HG03066 (cell line): ENCODE data around the gene ABR.
"Not testable (repeated sequence)": the region's sequence is repeated elsewhere in the genome, so short reads cannot be mapped to it uniquely, and the experiment has no call there.

Source experiments
- ATAC-seq: cut with Tn5 transposase; IDR thresholded peaks from one replicate; pipeline ENCODE4 v1.9.1; 2021; ENCODE audit warnings: low read depth; ENCODE audit not compliant: unreplicated experiment

Gene ABR

DNA sequence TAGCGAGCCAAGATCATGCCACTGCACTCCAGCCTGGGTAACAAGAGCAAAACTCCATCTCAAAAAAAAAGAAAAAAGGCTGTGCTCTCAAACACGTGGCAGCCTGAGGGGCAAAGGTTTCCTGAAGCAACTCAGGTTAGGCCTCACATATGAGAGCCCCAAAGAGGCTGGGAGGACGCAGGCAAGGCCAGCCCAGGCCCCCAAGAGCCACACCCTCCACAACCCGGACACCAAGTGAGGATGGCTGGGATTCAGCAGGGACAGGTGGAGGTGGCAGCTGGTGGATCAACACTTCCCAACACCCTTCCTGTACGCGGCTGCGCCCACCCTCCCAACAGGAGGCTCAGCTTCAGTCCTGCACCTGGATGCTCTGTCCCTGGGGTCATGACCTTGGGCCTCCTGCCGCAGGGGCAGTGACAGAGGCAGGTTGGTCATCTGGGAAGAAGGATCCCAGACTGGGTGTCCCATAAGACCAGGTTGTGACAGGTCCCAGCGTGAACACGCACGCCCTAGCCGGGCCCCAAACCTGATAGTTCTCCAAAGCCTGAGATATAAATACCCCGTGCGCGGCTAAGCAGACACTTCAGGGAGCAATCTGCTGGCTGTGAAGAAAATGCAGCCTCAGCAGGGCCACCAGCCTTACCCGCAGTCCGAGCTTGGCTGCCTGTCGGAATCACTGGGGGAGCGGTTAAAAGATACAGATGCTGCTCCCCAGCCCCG lies 104.7 kb downstream of the ABR start:
- ATAC-seq: no peak

DNA sequence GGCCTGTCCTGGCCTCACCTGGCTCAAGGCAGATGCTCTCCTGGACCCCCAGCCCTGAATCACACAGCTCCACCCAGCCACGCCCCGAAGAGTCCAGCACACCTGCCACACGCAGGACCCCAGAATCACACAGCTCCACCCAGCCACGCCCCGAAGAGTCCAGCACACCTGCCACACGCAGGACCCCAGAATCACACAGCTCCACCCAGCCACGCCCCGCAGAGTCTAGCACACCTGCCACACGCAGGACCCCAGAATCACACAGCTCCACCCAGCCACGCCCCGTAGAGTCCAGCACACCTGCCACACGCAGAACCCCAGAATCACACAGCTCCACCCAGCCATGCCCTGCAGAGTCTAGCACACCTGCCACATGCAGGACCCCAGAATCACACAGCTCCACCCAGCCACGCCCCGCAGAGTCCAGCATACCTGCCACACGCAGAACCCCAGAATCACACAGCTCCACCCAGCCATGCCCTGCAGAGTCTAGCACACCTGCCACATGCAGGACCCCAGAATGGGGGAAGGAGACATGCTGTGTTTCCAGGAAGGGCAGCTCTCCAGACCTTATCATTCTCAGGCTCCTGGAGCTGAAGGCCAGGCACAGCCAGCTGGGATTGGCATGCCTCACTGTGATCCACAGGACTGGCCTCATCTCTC lies 105.7 kb downstream of the ABR start:
- not testable (repeated sequence) for ATAC-seq

DNA sequence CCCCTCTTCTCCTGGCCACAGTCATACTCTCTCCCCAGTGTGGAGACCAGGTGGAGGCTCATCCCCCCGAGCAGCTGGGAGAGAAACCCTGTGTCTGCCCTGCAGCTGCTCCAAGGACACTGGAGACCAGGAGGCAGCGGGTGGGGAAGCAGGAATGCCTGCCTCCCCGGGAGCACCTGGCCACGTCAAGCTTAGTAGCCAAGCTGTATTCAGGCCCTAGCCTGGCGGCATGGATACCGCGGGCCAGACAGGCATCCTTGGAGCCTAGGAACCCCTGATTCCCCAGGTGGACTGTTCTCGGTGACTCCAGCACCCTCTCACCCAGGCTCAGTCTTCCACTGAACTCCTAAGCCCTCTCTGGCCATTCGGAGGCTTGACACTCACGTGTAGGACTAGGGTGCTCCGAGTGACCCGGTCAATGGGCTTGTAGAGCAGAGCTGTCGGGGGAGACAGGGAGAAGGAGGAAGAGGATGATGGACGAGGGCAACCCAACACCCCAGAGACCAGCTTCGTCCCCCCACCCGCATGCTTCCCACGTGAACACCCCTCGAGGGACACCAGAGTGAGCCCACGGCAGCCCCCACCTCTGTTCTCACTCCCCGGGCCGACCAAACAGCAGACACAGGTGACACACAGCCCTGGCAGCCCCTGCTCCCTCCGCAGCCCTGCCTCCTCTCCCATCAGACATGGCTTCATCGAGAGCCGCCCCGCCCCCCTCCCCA lies 106.4 kb downstream of the ABR start:
- no peak for ATAC-seq

DNA sequence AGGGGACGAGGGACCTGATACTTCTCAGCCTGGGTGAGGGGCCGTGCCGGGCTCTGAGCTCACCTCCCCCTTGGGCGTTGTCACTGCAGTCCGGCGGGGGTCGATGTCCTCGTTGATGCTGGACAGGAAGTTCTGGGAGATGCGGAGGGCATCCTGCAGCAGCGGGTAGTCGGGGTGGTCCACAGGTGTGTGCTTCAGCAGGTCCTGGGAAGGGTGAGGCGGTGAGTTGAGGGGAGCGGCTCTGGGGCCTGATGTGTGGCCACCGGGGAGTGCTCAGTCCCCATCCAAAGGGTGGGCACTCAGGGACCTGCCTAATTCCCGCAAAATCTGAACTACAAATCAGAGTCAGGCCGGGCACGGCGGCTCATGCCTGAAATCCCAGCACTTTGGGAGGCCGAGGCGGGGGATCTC lies 107.2 kb downstream of the ABR start:
- ATAC-seq: no peak

DNA sequence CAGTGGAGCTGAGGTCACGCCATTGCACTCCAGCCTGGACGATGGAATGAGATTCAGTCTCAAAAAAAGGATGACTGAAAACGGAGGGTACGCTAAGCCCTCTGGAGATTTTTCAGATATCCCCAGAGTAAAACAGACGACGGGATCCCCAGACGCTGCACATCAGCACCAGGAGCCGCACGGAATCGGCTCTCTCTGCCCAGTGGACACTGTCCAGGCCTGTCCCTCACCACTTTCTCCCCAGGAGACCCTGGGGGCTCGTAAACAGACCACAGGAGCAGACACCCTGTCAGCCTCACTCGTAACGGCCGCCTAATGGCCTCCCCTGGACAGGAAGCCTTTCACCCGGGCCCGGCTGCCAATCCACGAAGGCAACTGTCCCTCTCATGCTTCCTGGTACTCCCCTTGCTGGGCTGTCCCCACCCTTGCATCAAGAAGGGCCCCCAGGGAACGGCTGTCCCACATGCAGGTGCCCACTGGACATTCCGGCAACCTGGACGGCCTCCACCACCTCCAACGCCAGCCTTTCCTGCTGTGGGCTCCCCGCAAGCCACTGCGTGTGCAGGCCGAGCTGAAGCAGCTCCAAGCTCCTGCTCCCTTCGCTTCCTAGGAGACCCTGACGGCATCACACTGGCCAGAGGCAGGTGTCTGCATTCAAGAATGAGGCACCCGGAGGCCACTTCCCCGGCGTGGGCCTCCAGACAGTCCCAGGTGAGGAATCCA lies 108.5 kb downstream of the ABR start:
- no peak for ATAC-seq

GRCh38 chr17:1070411-1070810 lies 109.4 kb downstream of the ABR start:
- ATAC-seq: no peak

DNA sequence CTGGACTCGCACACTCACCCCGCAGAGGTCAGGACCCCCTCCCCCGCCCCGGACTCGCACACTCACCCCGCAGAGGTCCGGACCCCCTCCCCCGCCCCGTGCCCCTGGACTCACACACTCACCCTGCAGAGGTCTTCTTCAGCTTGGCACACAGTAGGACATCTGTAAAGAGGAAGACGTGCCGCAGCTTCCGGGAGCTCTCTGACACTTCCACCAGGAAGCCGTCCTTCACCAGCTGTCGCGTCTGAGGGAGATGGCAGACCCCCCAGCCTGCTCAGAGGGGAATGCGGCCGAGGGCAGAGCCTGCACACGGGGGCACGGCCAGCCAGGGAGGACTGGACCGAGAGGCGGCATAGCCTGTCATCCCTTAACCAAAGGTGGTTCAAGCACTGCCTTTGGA lies 109.9 kb downstream of the ABR start:
- no peak for ATAC-seq

- no peak for ATAC-seq
These were observed 111.4 kb downstream of the ABR start for GRCh38 chr17:1068356-1068755.

- no peak for ATAC-seq
These were observed 112.4 kb downstream of the ABR start for GRCh38 chr17:1067282-1067956.

GRCh38 chr17:1065416-1065815 lies 114.4 kb downstream of the ABR start:
- not testable (repeated sequence) for ATAC-seq

DNA sequence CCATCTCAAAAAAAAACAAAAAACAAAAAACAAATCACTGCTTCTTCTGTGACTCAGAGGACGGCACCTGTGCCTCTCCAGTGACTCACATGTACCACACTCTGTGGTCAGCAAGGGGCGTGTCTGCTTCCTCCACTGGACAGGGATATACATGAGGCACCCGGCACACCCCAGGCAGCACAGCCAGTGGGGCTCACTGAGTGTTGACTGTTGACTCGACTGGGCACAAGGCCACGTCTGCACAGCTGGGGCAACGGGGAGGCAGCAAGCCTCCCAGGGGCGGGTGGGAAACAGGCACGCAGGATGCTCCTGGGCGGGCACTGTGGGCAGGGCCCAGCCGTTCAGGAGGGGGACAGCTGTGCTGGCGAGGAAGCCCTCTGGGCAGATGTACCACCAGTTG lies 118.8 kb downstream of the ABR start:
- ATAC-seq: no peak

DNA sequence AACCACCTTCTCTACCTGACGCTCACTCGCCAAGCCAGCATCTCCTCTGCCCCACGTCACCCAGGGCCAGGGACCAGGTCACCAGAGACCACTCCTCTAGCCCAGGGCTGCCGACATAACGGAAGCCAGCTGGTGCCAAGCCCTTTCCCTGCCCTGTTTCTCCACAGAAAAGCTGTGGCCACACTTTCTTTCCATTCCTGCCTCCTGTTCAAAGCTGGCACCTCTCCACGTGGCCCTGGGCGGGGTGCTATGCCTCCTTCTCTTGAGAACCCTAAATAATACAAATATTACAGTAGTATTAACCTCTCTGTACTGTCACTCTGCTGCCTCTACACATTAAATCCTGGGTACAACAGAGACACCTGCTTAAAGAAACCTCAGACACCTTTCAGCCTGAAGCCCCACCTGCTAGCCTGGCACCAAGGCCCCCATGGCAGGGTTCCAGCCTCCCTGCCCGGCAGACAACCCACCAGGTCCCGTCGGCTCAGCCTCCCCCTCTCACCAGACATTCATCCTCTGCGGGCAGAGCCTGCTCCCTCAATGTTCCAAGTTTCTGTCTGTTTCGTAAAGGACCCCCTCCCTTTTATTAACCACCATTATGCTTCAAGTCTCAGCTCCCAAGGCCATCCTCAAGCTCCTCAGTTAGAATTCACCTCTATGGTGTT lies 120.5 kb downstream of the ABR start:
- ATAC-seq: no peak

DNA sequence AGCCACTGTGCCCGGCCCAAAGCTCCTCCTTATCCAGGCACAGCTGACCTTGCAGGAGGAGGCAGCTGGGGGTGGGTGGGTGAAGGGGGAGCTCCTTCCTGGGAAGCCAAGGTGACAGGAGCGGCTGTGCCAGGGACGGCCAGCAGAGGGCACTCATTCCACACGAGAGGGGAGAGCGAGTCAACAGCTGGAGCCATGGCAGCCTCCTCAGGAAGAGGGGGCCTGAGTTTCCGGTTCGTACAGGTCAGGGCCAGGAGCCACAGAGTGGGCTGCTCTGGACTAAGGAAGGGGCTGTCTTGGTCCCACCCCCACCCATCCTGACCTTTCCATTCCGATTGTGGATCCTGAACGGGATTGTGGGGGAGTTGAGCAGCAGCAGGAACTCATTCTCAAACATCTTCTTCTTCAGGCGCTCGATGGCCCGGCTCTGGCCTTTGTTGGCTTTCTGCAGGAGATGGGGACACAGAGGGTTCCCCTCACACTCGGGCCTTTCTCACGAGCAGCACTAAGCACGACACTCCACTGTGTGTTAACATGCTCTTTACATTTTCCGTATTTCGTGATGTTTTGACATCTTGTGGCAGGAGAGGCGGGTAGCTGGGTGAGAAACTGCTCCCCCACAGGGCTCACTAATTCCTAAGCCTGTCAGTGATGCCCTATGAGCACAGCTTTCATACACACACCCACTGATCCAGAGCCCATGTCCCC lies 121.2 kb downstream of the ABR start:
- no peak for ATAC-seq

GRCh38 chr17:1056761-1057160 lies 123.0 kb downstream of the ABR start:
- ATAC-seq: no peak

- no peak for ATAC-seq
These were observed 123.8 kb downstream of the ABR start for GRCh38 chr17:1055751-1056645.

DNA sequence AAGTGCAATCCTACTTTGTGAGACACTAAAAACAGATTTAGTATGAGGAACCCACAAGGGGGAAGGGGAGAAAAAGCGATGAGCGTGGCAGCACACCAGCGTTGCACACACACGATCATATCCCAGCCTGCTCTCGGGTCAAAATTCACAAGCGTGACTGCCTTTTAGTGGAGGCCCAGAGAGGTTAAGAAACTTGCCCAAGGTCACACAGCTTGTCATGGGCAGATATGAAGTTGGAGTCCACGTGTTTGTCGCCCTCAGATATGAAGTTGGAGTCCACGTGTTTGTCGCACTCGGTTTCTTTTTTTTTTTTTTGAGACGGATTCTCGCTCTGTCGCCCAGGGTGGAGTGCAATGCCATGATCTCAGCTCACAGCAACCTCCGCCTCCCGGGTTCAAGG lies 124.5 kb downstream of the ABR start:
- no peak for ATAC-seq

- no peak for ATAC-seq
These were observed 125.1 kb downstream of the ABR start for GRCh38 chr17:1054656-1055055.

- no peak for ATAC-seq
These were observed 126.0 kb downstream of the ABR start for GRCh38 chr17:1053661-1054360.
